Adrenal gland (tissue), 12 donors: ENCODE results near the gene CD1B. TPM values are rescaled to one million over a fixed set of nuclear protein-coding genes. Genes with fewer than 3 reads are reported as not detected.

Experiments
- polyA plus RNA-seq, 3 donors: library from polyadenylated mRNA; stranded (reverse); fragments of 200-250 nt in 2 of 3; fragments of 350-450 nt in 1 of 3; fragmentation: Illumina TruSeq in 1 of 3; extraction: RNeasy Lipid Tissue Mini Kit (QIAGEN cat#74804) in 1 of 3; gene quantifications; one replicate each; pipeline ENCODE4 v1.2.3, GENCODE V29; 2013 to 2014
- total RNA-seq, 9 donors: library from RNA; depleted of rRNA in 4 of 9; stranded (reverse); fragments of >200 nt in 4 of 9; fragments of 120-200 nt in 1 of 9; fragmentation: NEBNext Ultra II Directional in 1 of 9; extraction: Animal tissue kit (Norgen Biotek cat#: 25700) in 1 of 9; gene quantifications; one replicate each; pipeline versions ENCODE4 v1.1.0 to v1.2.4, GENCODE V29; 2013 to 2023
- donor health status: healthy with polysubstance abuse.
- donor health status: Bipolar disorder and iron deficiency.
- donor health status: DM: yes; HTN: yes; CAD: no.
- donor health status: DM: no; HTN: no; CAD: no.
- donor health status: DM: no; HTN: no; CAD: no.
- donor health status: DM: yes; HTN: yes; CAD: no.

The CD1B gene
- total and polyA plus RNA-seq, 12 donors, result not detected

Other genes starting within 250 kb of the CD1B start
- gene CD1D, start 150.6 kb downstream of the CD1B start, total RNA-seq, result 1 to 10 TPM; 1.1 to 5.2 (median 3.3) TPM
- 1 to 10 TPM; 1.4 to 5.6 (median 2.3) TPM for gene CD1D, start 150.6 kb downstream of the CD1B start, polyA plus RNA-seq
- gene CD1A, start 77.1 kb downstream of the CD1B start, total RNA-seq, result under 1 TPM in 2 of 9 donors, not detected in 7; 0.06 to 0.34 TPM
- not detected for gene CD1A, start 77.1 kb downstream of the CD1B start, polyA plus RNA-seq
- gene CD1C, start 41.6 kb downstream of the CD1B start, total RNA-seq, result under 1 TPM in 1 of 9 donors, not detected in 8; 0.94 TPM
- gene CD1C, start 41.6 kb downstream of the CD1B start, polyA plus RNA-seq, result under 1 TPM in 2 of 3 donors, not detected in 1; 0.11 to 0.27 TPM
- under 1 TPM in 2 of 9 donors, not detected in 7; 0.06 to 0.50 TPM for gene CD1E, start 22.4 kb upstream of the CD1B start, total RNA-seq
- gene CD1E, start 22.4 kb upstream of the CD1B start, polyA plus RNA-seq, result not detected
- not detected for gene OR10T2, start 67.9 kb upstream of the CD1B start, total RNA-seq
- not detected for gene OR10T2, start 67.9 kb upstream of the CD1B start, polyA plus RNA-seq
- gene OR10K2, start 94.7 kb upstream of the CD1B start, total RNA-seq, result not detected
- gene OR10K2, start 94.7 kb upstream of the CD1B start, polyA plus RNA-seq, result not detected
- gene OR10K1, start 130.3 kb upstream of the CD1B start, total RNA-seq, result not detected
- not detected for gene OR10K1, start 130.3 kb upstream of the CD1B start, polyA plus RNA-seq
- not detected for gene OR10R2, start 140.7 kb upstream of the CD1B start, total RNA-seq
- not detected for gene OR10R2, start 140.7 kb upstream of the CD1B start, polyA plus RNA-seq
- not detected for gene OR6Y1, start 222.9 kb upstream of the CD1B start, total RNA-seq
- gene OR6Y1, start 222.9 kb upstream of the CD1B start, polyA plus RNA-seq, result not detected
- gene OR6P1, start 239.0 kb upstream of the CD1B start, total RNA-seq, result not detected
- gene OR6P1, start 239.0 kb upstream of the CD1B start, polyA plus RNA-seq, result not detected
- not detected for gene OR10X1, start 248.4 kb upstream of the CD1B start, total RNA-seq
- not detected for gene OR10X1, start 248.4 kb upstream of the CD1B start, polyA plus RNA-seq